IMR-90 (cell line): ENCODE results near the gene CEBPE. TPM values are rescaled to one million over a fixed set of nuclear protein-coding genes. Genes with fewer than 3 reads are reported as not detected.

Experiments used
- ATAC-seq: fragments of 200-7000 bp; cut with Tn5 transposase; 2 replicates; pipeline ENCODE4 v1.9.1; 2020; ENCODE audit warnings: low read depth, mild to moderate bottlenecking, moderate library complexity
- BruUV-seq: library from RNA; stranded (reverse); fragments of 400-500 nt; replicated peaks from 2 replicates; lab custom pipeline; 2021; lab: Mats Ljungman, UMichigan
- CTCF ChIA-PET: fragments of 300-600 bp; formaldehyde crosslinking; extraction: SDS; loops from one replicate; lab custom pipeline; 2021; ENCODE audit warnings: antibody characterized with exemption; lab: Yijun Ruan, JAX
- POLR2A ChIA-PET: fragments of 300-600 bp; sonication (Branson Sonifier 250); formaldehyde crosslinking; loops from one replicate; lab custom pipeline; 2022; ENCODE audit warnings: antibody characterized with exemption; ENCODE audit not compliant: unreplicated experiment; lab: Charles Lee
- DNase-seq: peaks from one replicate; pipeline ENCODE4 v3.0.0; 2013
- H2AFZ ChIP-seq: replicated peaks from 2 replicates; pipeline ENCODE3; 2013; ENCODE audit warnings: low read length, mild to moderate bottlenecking; ENCODE audit not compliant: poor library complexity
- H2AK5ac ChIP-seq: 2 replicates; pipeline ENCODE4 v1.6.1; 2013; ENCODE audit warnings: low read depth, low read length, inconsistent platforms
- H2AK9ac ChIP-seq: replicated peaks from 2 replicates; pipeline ENCODE3; 2013; ENCODE audit warnings: mild to moderate bottlenecking, low read depth, low read length, moderate library complexity; ENCODE audit not compliant: poor library complexity
- H2BK120ac ChIP-seq: 2 replicates; pipeline ENCODE4 v1.6.1; 2013; ENCODE audit warnings: low read depth, low read length, inconsistent platforms
- H2BK15ac ChIP-seq: 3 replicates; pipeline ENCODE4 v1.6.1; 2013; ENCODE audit warnings: low read depth, low read length, inconsistent platforms
- H2BK20ac ChIP-seq: 2 replicates; pipeline ENCODE4 v1.6.1; 2013; ENCODE audit warnings: low read depth, mild to moderate bottlenecking, inconsistent platforms, low read length, moderate library complexity
- H2BK5ac ChIP-seq: 2 replicates; pipeline ENCODE4 v1.6.1; 2013; ENCODE audit warnings: mild to moderate bottlenecking, low read depth, low read length, inconsistent platforms; ENCODE audit not compliant: poor library complexity, severe bottlenecking
- H3K14ac ChIP-seq: replicated peaks from 2 replicates; pipeline ENCODE4 v1.6.1; 2013; ENCODE audit warnings: low read depth, low read length, inconsistent platforms
- H3K18ac ChIP-seq: 2 replicates; pipeline ENCODE4 v1.6.1; 2013; ENCODE audit warnings: low read depth, low read length, control low read depth
- H3K23ac ChIP-seq: 2 replicates; pipeline ENCODE4 v1.6.1; 2013; ENCODE audit warnings: low read depth, low read length, inconsistent platforms
- H3K27ac ChIP-seq: 2 replicates; pipeline ENCODE4 v1.5.1; 2013; ENCODE audit warnings: mild to moderate bottlenecking, control low read depth, low read length; ENCODE audit not compliant: insufficient read depth
- H3K27me3 ChIP-seq: 2 replicates; pipeline ENCODE4 v1.6.1; 2013; ENCODE audit warnings: low read length; ENCODE audit not compliant: control insufficient read depth, insufficient read depth
- H3K36me3 ChIP-seq: 2 replicates; pipeline ENCODE4 v1.6.1; 2013; ENCODE audit warnings: low read length, mixed read lengths; ENCODE audit not compliant: control insufficient read depth, insufficient read depth
- H3K4ac ChIP-seq: 2 replicates; pipeline ENCODE4 v1.6.1; 2013; ENCODE audit warnings: low read depth, low read length, inconsistent platforms
- H3K4me1 ChIP-seq: 2 replicates; pipeline ENCODE4 v1.6.1; 2013; ENCODE audit warnings: low read length, mixed read lengths; ENCODE audit not compliant: control insufficient read depth, insufficient read depth
- H3K4me2 ChIP-seq: 2 replicates; pipeline ENCODE4 v1.6.1; 2013; ENCODE audit warnings: low read depth, mild to moderate bottlenecking, control low read depth, low read length, moderate library complexity
- H3K4me3 ChIP-seq: 2 replicates; pipeline ENCODE4 v1.5.1; 2013; ENCODE audit warnings: low read depth, mild to moderate bottlenecking, control low read depth, low read length, moderate library complexity; ENCODE audit not compliant: insufficient read depth
- H3K56ac ChIP-seq: 2 replicates; pipeline ENCODE4 v1.6.1; 2013; ENCODE audit warnings: low read length, inconsistent platforms; ENCODE audit not compliant: insufficient read depth; ENCODE audit errors: extremely low read depth
- H3K79me1 ChIP-seq, 2 experiments: 2 replicates each; pipeline ENCODE4 v1.6.1; 2013; ENCODE audit warnings: low read length in 2 of 2, inconsistent platforms in 1 of 2, low read depth in 1 of 2
- H3K9ac ChIP-seq: 2 replicates; pipeline ENCODE4 v1.6.1; 2013; ENCODE audit warnings: low read depth, low read length, control low read depth
- H3K9me1 ChIP-seq: 2 replicates; pipeline ENCODE4 v1.6.1; 2013; ENCODE audit warnings: low read length, inconsistent platforms; ENCODE audit not compliant: insufficient read depth
- H3K9me3 ChIP-seq: 2 replicates; pipeline ENCODE4 v1.6.1; 2013; ENCODE audit warnings: low read length; ENCODE audit not compliant: control insufficient read depth, insufficient read depth
- H4K20me1 ChIP-seq: 2 replicates; pipeline ENCODE4 v1.6.1; 2013; ENCODE audit warnings: low read length, inconsistent platforms; ENCODE audit not compliant: insufficient read depth
- H4K5ac ChIP-seq: 2 replicates; pipeline ENCODE4 v1.6.1; 2013; ENCODE audit warnings: mild to moderate bottlenecking, low read depth, low read length, control low read depth
- H4K8ac ChIP-seq, 2 experiments: 2 replicates each; pipeline ENCODE4 v1.6.1; 2013; ENCODE audit warnings: low read depth in 2 of 2, low read length in 2 of 2, control low read depth in 1 of 2, inconsistent platforms in 1 of 2
- H4K91ac ChIP-seq: 2 replicates; pipeline ENCODE4 v1.6.1; 2013; ENCODE audit warnings: low read depth, low read length, inconsistent platforms; ENCODE audit not compliant: insufficient read depth
- BHLHE40 ChIP-seq: fragments of 150-350 bp; IDR thresholded peaks from 2 replicates; pipeline ENCODE4 v1.6.1; 2016; ENCODE audit warnings: mild to moderate bottlenecking, low read depth, low read length
- CEBPB ChIP-seq: IDR thresholded peaks from 2 replicates; pipeline ENCODE4 v1.6.1; 2012; ENCODE audit warnings: low read depth, low read length, improper control_type of control experiment
- ELK1 ChIP-seq: fragments of 150-350 bp; IDR thresholded peaks from 2 replicates; pipeline ENCODE4 v1.6.1; 2016; ENCODE audit warnings: low read depth, mild to moderate bottlenecking, low read length, moderate library complexity, borderline replicate concordance
- MAFK ChIP-seq: IDR thresholded peaks from 2 replicates; pipeline ENCODE4 v1.6.1; 2012; ENCODE audit warnings: low read depth, low read length, improper control_type of control experiment
- RCOR1 ChIP-seq: IDR thresholded peaks from 2 replicates; pipeline ENCODE4 v1.6.1; 2012; ENCODE audit warnings: mild to moderate bottlenecking, low read length, improper control_type of control experiment; ENCODE audit not compliant: insufficient replicate concordance
- WGBS, 2 experiments: methylation state at CpG; one replicate each; pipeline versions ENCODE4 v1.1.5 to v1.1.7; 2013; ENCODE audit warnings: missing lambda C conversion rate in 2 of 2; ENCODE audit not compliant: insufficient read length in 1 of 2; ENCODE audit errors: extremely low coverage in 2 of 2; 5-methylcytosine and 5-hydroxymethylcytosine counted together
- dilution Hi-C: fragments of 300-500 bp; cut with HindIII; formaldehyde crosslinking; loops from one replicate; pipeline ENCODE4 v1.14.3; 2018; ENCODE audit warnings: low sequenced_read_pairs; ENCODE audit not compliant: unreplicated experiment
- in situ Hi-C: fragments of 300-500 bp; cut with MboI; formaldehyde crosslinking; loops from 3 replicates; pipeline ENCODE4 v1.14.3; 2019; ENCODE audit warnings: low sequenced_read_pairs, inconsistent platforms, mixed read lengths
- intact Hi-C: fragments of 100-400 bp; cut with micrococcal nuclease; formaldehyde crosslinking; loops from 2 replicates; pipeline ENCODE4 v1.10.0; 2022
- polyA plus RNA-seq, 3 experiments: library from polyadenylated mRNA; depleted of rRNA; stranded (reverse); fragments of >200 nt; gene quantifications; 2 replicates each; pipeline ENCODE4 v1.2.3, GENCODE V29; 2012; ENCODE audit warnings: low replicate concordance in 1 of 3
- total RNA-seq: library from RNA; depleted of rRNA; stranded (reverse); fragments of >200 nt; gene quantifications from 2 replicates; pipeline ENCODE4 v1.2.3, GENCODE V29; 2012

The CEBPE gene
- total and polyA plus RNA-seq, 2 of the 4 experiments (the other 2 are of a cell fraction) = 0.05 TPM; not detected in 1

- TF ChIP-seq BHLHE40 (0 out of 2 replicates have a peak, but pooled peaks have one; percentile 6), ELK1 (no peak), MAFK (peak; percentile 100), RCOR1 (no peak), CEBPB (peak; percentile 59)
- H3K27ac ChIP-seq = no peak overlapping the region
- no TSS peak for BruUV-seq
- no peak overlapping the region for H3K4me3 ChIP-seq
- no peak overlapping the region for H3K23ac ChIP-seq
- H3K14ac ChIP-seq = no peak overlapping the region
- DNase-seq = peak; percentile 78
- no peak overlapping the region for H4K91ac ChIP-seq
- H3K4me2 ChIP-seq = peak overlapping the region; percentile 4; the same call in 1 of the 2 replicates
- ATAC-seq = peak; percentile 93
- WGBS, 2 experiments = 10% methylated on average over 2 of the region's 11 CpGs; no CpG with 5 or more reads in 1 of the 2 experiments
- no peak overlapping the region for H4K8ac ChIP-seq
- in situ Hi-C loops = no loop called here
- H3K79me1 ChIP-seq = no peaks in the 10 kb centered on the region
- no peak overlapping the region for H3K56ac ChIP-seq
- H2BK5ac ChIP-seq = no peak overlapping the region
- no peak overlapping the region for H2AK9ac ChIP-seq
- no peak overlapping the region for H2BK120ac ChIP-seq
- dilution Hi-C loops = no loop called here
- no peak overlapping the region for H3K18ac ChIP-seq
- H3K4me1 ChIP-seq = peaks cover 3% of the 10 kb centered on the region; the same call in 1 of the 2 replicates
- H3K9me3 ChIP-seq = no peaks in the 10 kb centered on the region
- no peaks in the 10 kb centered on the region for H3K36me3 ChIP-seq
- ChIA-PET CTCF (interaction anchor here (0.6 to 0.7 kb wide), 2 partner anchors 9 to 33 kb away, joined by 3 read pairs; no protein-coding TSS in a partner anchor), POLR2A (no interaction called here)
- no peaks in the 10 kb centered on the region for H3K9me1 ChIP-seq
- H2BK15ac ChIP-seq = no peak overlapping the region
- no peak overlapping the region for H2AFZ ChIP-seq
- no peak overlapping the region for H2BK20ac ChIP-seq
- no peaks in the 10 kb centered on the region for H4K20me1 ChIP-seq
- H3K9ac ChIP-seq = no peak overlapping the region
- no peak overlapping the region for H4K5ac ChIP-seq
- no peak overlapping the region for H3K4ac ChIP-seq
- peaks cover 23% of the 10 kb centered on the region for H3K27me3 ChIP-seq
- no peak overlapping the region for H2AK5ac ChIP-seq
- intact Hi-C loops = no loop called here
Observed at GRCh38 chr14:23160924-23161522, 42.0 kb upstream of the CEBPE start.
